ENCODE data around the gene ACP7.
"Not testable (repeated sequence)": the region's sequence is repeated elsewhere in the genome, so short reads cannot be mapped to it uniquely, and the experiment has no call there.

The ACP7 gene

DNA sequence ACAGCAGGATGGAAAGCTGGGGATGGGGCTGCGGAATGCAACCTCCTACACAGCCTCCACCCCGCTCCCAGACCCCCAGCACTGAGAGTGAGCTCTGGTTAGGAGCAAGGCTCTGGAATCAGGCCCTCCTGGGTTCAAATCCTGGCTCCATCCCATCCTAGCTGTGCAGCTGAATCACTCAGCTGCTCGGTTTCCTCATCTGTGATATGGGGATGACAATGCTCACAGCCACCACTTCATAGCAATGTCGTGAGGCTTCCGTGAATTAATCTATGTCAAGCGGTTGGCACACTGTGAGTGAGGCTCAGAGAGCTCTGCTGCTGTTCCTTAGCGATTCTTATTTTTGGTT, 538 bp downstream of the ACP7 start:
- no peak overlapping the region for H3K4me3 ChIP-seq (ENCODE audit: low read depth, low read length)

DNA sequence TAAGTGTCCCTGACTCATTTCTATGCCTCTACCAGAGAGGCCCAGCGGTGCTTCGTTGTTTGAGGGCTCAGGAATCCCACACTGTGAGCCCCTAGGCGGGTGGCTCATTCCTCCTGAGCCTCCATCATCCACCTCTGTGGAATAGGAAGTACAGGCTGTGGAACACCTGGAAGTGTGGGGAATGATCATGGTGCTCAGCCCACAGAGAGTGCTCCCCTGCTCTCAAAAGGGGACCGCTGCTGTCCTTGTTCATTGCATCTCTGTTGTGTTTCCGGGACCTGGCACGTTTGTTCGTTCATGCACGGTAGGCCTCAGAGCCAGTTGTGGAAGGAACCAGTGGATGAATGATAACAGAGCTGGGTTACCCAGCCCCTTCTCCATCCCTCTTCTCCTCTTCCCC, 1.2 kb downstream of the ACP7 start:
- TF ChIP-seq, protein P1, sequence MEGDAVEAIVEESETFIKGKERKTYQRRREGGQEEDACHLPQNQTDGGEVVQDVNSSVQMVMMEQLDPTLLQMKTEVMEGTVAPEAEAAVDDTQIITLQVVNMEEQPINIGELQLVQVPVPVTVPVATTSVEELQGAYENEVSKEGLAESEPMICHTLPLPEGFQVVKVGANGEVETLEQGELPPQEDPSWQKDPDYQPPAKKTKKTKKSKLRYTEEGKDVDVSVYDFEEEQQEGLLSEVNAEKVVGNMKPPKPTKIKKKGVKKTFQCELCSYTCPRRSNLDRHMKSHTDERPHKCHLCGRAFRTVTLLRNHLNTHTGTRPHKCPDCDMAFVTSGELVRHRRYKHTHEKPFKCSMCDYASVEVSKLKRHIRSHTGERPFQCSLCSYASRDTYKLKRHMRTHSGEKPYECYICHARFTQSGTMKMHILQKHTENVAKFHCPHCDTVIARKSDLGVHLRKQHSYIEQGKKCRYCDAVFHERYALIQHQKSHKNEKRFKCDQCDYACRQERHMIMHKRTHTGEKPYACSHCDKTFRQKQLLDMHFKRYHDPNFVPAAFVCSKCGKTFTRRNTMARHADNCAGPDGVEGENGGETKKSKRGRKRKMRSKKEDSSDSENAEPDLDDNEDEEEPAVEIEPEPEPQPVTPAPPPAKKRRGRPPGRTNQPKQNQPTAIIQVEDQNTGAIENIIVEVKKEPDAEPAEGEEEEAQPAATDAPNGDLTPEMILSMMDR (IDR thresholded peaks at IDR 0.05; ENCODE audit: low read depth, low read length), result no peak
- H3K4me3 ChIP-seq (ENCODE audit: low read depth, low read length), result no peak overlapping the region

More for the DNA sequence above, 538 bp downstream of the ACP7 start:
- TF ChIP-seq, protein P1 (IDR thresholded peaks at IDR 0.05; ENCODE audit: low read depth, low read length), result no peak

DNA sequence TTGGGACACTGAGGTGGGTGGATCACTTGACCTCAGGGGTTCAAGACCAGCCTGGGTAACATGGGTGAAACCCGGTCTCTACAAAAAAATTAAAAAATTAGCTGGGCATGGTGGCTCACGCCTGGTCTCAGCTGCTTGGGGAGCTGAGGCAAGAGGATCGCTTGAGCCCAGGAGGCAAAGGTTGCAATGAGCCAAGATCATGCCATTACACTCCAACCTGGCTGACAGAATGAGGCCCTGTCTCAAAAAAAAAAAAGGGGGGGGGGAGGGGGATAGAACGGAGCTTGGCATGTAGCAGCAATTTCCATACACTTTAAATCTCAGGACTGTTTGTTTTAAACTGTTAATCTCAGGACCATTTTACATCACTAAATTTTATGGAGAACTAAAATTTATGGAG, 2.2 kb downstream of the ACP7 start:
- TF ChIP-seq, protein P1 (IDR thresholded peaks at IDR 0.05; ENCODE audit: low read depth, low read length), result no peak
- no peak overlapping the region for H3K4me3 ChIP-seq (ENCODE audit: low read depth, low read length)

DNA sequence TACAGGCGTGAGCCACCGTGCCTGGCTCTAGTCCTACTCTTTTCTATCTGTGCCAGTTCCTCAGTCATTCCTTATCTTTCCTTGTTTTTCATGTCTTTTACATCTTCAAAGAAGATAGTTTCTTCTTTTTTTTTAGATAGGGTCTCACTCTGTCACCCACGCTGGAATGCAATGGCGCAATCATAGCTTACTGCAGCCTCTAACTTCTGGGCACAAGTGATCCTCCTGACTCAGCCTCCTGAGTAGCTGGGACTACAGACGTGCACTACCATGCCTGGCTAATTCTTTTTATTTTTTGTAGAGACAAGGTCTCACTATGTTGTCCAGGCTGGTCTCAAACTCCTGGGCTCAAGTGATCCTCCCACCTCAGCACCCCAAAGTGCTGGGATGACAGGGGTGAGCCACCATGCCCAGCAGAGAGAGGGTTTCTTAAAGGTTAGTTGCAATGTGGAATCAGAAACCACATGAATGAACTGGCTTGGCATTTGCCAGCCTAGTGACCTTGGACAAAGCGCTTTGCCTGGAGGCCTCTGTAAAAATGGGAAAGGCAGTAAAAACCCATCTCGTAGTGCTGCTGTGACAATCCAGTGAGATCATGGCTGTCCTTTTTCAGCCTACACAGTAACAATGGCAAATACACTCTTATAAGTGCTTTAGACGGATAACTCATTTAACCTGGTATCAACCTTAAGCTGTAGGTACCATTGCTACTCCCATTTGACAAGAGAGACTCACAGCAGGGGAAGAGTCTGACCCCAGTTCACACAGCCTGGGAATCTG, 3.9 kb downstream of the ACP7 start:
- TF ChIP-seq, protein P1 (IDR thresholded peaks at IDR 0.05; ENCODE audit: low read depth, low read length), result no peak

DNA sequence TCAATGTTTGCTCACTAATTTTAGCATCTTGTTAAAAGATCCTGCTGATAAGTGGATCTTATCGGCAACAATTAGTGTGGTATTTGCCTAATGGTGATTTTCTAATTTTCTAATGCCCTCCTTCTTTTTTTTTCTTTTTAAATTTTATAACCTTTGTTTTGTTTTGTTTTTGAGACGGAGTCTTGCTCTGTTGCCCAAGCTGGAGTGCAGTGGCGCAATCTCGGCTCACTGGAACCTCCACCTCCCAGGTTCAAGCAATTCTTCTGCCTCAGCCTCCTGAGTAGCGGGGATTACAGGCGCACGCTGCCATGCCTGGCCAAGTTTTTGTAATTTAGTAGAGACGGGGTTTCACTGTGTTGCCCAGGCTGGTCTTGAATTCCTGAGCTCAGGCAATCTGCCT, 5.8 kb downstream of the ACP7 start:
- not testable (repeated sequence) for H3K4me3 ChIP-seq (ENCODE audit: low read depth, low read length)

More for the DNA sequence above, 3.9 kb downstream of the ACP7 start:
- H3K4me3 ChIP-seq (ENCODE audit: low read depth, low read length), result no peak overlapping the region

DNA sequence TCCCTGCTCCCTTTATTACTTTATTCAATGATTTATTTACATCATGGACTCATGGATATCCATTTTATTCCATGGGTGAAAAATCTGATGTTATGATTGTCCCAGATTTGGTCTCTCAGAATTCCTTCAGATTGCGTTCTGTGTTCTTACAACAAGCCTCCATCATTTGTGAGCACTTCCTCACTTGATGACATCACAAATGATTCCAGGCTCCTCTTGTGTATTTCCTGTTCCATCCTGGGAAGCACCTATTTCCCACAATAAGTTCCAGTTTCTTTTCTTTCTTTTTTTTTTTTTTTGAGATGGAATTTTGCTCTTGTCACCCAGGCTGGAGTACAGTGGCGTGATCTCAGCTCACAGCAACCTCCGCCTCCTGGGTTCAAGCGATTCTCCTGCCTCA, 6.7 kb downstream of the ACP7 start:
- TF ChIP-seq, protein P1 (IDR thresholded peaks at IDR 0.05; ENCODE audit: low read depth, low read length), result no peak
- no peak overlapping the region for H3K4me3 ChIP-seq (ENCODE audit: low read depth, low read length)

DNA sequence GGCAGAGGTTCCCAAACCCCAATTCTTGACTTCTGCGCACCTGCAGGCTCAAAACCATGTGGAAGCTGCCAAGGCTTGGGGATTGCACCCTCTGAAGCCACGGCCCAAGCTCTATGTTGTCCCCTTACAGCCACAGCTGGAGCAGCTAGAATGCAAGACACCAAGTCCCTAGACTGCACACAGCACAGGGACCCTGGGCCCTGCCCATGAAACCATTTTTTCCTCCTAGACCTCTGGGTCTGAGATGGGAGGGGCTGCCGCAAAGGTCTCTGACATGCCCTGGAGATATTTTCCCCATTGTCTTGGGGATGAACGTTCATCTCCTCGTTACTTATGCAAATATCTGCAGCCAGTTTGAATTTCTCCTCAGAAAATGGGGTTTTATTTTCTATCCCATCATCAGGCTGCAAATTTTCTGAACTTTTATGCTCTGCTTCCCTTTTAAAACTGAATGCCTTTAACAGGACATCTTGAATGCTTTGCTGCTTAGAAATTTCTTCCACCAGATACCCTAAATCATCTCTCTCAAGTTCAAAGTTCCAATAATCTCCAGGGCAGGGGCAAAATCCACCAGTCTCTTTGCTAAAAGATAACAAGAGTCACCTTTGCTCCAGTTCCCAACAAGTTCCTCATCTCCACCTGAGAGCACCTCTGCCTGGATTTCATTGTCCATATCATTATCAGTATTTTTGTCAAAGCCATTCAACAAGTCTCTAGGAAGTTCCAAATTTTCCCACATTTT, 11.8 kb downstream of the ACP7 start:
- H3K4me3 ChIP-seq (ENCODE audit: low read depth, low read length), result not testable (repeated sequence)

DNA sequence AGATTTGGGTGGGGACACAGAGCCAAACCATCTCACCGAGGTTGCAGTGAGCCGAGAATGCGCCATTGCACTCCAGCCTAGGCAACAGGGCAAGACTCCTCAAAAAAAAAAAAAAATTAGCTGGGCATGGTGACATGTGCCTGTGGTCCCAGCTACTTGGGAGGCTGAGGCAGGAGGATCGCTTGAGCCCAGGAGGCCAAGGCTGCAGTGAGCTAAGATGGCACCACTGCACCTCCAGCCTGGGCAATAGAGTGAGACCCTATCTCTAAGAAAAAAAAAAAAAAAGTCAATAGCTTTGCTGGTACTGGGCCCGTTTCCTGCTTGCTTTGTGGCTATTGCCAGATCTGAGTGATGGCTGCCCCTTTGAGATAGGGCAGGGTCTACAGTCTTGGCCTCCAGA, 13.1 kb downstream of the ACP7 start:
- TF ChIP-seq, protein P1 (IDR thresholded peaks at IDR 0.05; ENCODE audit: low read depth, low read length), result no peak
- H3K4me3 ChIP-seq (ENCODE audit: low read depth, low read length), result no peak overlapping the region

Measured in WI38 (cell line).